Keratinocyte (primary cell): ENCODE measurements around the gene RAD18. TPM values are rescaled to one million over a fixed set of nuclear protein-coding genes. Genes with fewer than 3 reads are reported as not detected.

Experiments used
- DNase-seq: peaks from one replicate; pipeline ENCODE4 v3.0.0-alpha.2; 2011; ENCODE audit warnings: low read depth, missing footprints, low spot score
- FAIRE-seq: peaks from 2 replicates; lab custom pipeline; 2011; peaks lifted over from hg19 to GRCh38; lab: Jason Lieb, UNC
- H2AFZ ChIP-seq: 2 replicates; pipeline ENCODE4 v1.6.0; 2012; ENCODE audit warnings: low read length, control low read depth, inconsistent platforms; ENCODE audit not compliant: control insufficient read depth
- H3K27ac ChIP-seq: 2 replicates; pipeline ENCODE4 v1.5.1; 2011; ENCODE audit warnings: low read length; ENCODE audit not compliant: control insufficient read depth, insufficient read depth
- H3K27me3 ChIP-seq: 3 replicates; pipeline ENCODE4 v1.6.0; 2011; ENCODE audit warnings: low read length; ENCODE audit not compliant: control insufficient read depth, insufficient read depth; ENCODE audit errors: extremely low read depth
- H3K36me3 ChIP-seq, 2 experiments: 2 replicates in 1 of 2; 3 replicates in 1 of 2; pipeline ENCODE4 v1.5.1; 2011; ENCODE audit warnings: low read length in 2 of 2, mild to moderate bottlenecking in 1 of 2; ENCODE audit not compliant: control insufficient read depth in 2 of 2, insufficient read depth in 2 of 2; ENCODE audit errors: extremely low read depth in 1 of 2
- H3K4me1 ChIP-seq: 3 replicates; pipeline ENCODE4 v1.5.1; 2011; ENCODE audit warnings: low read length; ENCODE audit not compliant: control insufficient read depth, insufficient read depth; ENCODE audit errors: extremely low read depth
- H3K4me2 ChIP-seq: 3 replicates; pipeline ENCODE4 v1.6.0; 2011; ENCODE audit warnings: low read depth, low read length; ENCODE audit not compliant: control insufficient read depth, insufficient read depth; ENCODE audit errors: extremely low read depth
- H3K4me3 ChIP-seq, 3 experiments: fragments of 200-600 bp in 1 of 3; sonication (generic) in 1 of 3; 2 replicates in 2 of 3; 3 replicates in 1 of 3; pipeline ENCODE4 v1.5.1; 2011 to 2016; ENCODE audit warnings: low read length in 3 of 3, mild to moderate bottlenecking in 3 of 3, control low read depth in 2 of 3, inconsistent platforms in 1 of 3, low read depth in 1 of 3, mixed read lengths in 1 of 3, mixed run types in 1 of 3, moderate library complexity in 1 of 3; ENCODE audit not compliant: control insufficient read depth in 2 of 3, insufficient read depth in 2 of 3; ENCODE audit errors: extremely low read depth in 1 of 3
- H3K79me2 ChIP-seq: 2 replicates; pipeline ENCODE4 v1.6.0; 2012; ENCODE audit warnings: low read length; ENCODE audit not compliant: control insufficient read depth, insufficient read depth
- H3K9ac ChIP-seq: 3 replicates; pipeline ENCODE4 v1.6.0; 2011; ENCODE audit warnings: low read length; ENCODE audit not compliant: control insufficient read depth, insufficient read depth; ENCODE audit errors: extremely low read depth
- H3K9me1 ChIP-seq: 3 replicates; pipeline ENCODE4 v1.6.0; 2011; ENCODE audit warnings: low read length; ENCODE audit not compliant: control insufficient read depth, insufficient read depth; ENCODE audit errors: extremely low read depth
- H3K9me3 ChIP-seq: 2 replicates; pipeline ENCODE4 v1.5.1; 2012; ENCODE audit warnings: low read depth, low read length; ENCODE audit not compliant: control insufficient read depth
- H4K20me1 ChIP-seq: 3 replicates; pipeline ENCODE4 v1.6.0; 2011; ENCODE audit warnings: low read length; ENCODE audit not compliant: control insufficient read depth, insufficient read depth; ENCODE audit errors: extremely low read depth
- EZH2 ChIP-seq: IDR thresholded peaks from one replicate; pipeline ENCODE4 v1.6.1; 2012; ENCODE audit warnings: inconsistent platforms, mild to moderate bottlenecking, low read length, moderate library complexity
- dilution Hi-C: fragments of 300-500 bp; cut with MboI; formaldehyde crosslinking; loops from one replicate; pipeline ENCODE4 v1.7.0; 2020; ENCODE audit warnings: low sequenced_read_pairs; ENCODE audit not compliant: extremely low pct_ligation_motif_present
- polyA plus RNA-seq, 5 experiments: library from polyadenylated mRNA; depleted of rRNA in 3 of 5; stranded (reverse) in 3 of 5; stranded (forward) in 1 of 5; unstranded in 1 of 5; fragments of >200 nt; gene quantifications; 1 replicate in 1 of 5; 2 replicates in 3 of 5; 3 replicates in 1 of 5; pipeline versions ENCODE4 v1.2.1 to v1.2.3, GENCODE V29; 2011 to 2012; ENCODE audit warnings: missing spikeins in 2 of 5, low read depth in 1 of 5, low replicate concordance in 1 of 5
- TF ChIP-seq, protein P1 (sequence below), 3 experiments: IDR thresholded peaks in 1 of 3; conservative IDR thresholded peaks in 1 of 3; optimal IDR thresholded peaks in 1 of 3; 2 replicates in 2 of 3; 3 replicates in 1 of 3; pipeline versions ENCODE3 to v1.5.1; 2011; ENCODE audit warnings: low read length in 3 of 3, mild to moderate bottlenecking in 3 of 3, moderate library complexity in 2 of 3, control low read depth in 1 of 3, inconsistent platforms in 1 of 3; ENCODE audit not compliant: insufficient read depth in 2 of 3; ENCODE audit errors: extremely low read depth in 1 of 3

The RAD18 gene
- polyA plus RNA-seq, 1 donor (not counting 4 experiments of a cell fraction or from before 2014, with no cell fraction given) = 16.0 TPM

DNA sequence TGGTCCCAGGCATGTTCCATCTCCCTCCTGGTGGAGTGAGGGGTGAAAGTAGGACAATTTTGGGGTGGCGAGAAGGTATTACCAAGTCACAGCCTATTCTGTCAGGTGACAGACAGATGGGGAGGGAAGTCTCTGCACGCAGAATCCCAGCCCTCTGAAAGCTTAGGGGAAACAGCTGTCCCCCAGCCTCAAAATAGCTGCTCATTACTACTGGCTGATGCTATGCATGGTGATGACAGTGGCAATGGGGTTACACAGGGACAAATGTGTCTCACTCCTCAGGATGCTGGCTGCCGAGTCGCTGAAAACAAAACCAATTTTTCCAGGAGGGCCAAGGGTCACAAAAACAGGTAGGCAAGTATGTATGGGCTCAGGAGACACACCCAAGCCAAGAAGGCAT, 125.0 kb downstream of the RAD18 start:
- no peak for FAIRE-seq
- dilution Hi-C loops = no loop called here
- Histone ChIP-seq H3K9me1 (no peaks in the 10 kb centered on the region), H4K20me1 (no peaks in the 10 kb centered on the region), H2AFZ (no peak overlapping the region), H3K9me3 (no peaks in the 10 kb centered on the region), H3K27ac (no peak overlapping the region), H3K9ac (no peak overlapping the region), H3K27me3 (no peaks in the 10 kb centered on the region), H3K79me2 (no peaks in the 10 kb centered on the region), H3K4me2 (no peak overlapping the region), H3K36me3 (no peaks in the 10 kb centered on the region), H3K4me1 (peaks cover 5% of the 10 kb centered on the region), H3K4me3 (no peak overlapping the region)
- no peak for DNase-seq
- TF ChIP-seq, protein P1, sequence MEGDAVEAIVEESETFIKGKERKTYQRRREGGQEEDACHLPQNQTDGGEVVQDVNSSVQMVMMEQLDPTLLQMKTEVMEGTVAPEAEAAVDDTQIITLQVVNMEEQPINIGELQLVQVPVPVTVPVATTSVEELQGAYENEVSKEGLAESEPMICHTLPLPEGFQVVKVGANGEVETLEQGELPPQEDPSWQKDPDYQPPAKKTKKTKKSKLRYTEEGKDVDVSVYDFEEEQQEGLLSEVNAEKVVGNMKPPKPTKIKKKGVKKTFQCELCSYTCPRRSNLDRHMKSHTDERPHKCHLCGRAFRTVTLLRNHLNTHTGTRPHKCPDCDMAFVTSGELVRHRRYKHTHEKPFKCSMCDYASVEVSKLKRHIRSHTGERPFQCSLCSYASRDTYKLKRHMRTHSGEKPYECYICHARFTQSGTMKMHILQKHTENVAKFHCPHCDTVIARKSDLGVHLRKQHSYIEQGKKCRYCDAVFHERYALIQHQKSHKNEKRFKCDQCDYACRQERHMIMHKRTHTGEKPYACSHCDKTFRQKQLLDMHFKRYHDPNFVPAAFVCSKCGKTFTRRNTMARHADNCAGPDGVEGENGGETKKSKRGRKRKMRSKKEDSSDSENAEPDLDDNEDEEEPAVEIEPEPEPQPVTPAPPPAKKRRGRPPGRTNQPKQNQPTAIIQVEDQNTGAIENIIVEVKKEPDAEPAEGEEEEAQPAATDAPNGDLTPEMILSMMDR (optimal IDR thresholded peaks at IDR 0.05 in 1 of 3, IDR thresholded peaks at IDR 0.05 in 1 of 3, conservative IDR thresholded peaks at IDR 0.05 in 1 of 3; ENCODE audit: extremely low read depth in 1 of 3, insufficient read depth in 2 of 3, low read length in 3 of 3) = no peak
- TF ChIP-seq EZH2 = no peak

DNA sequence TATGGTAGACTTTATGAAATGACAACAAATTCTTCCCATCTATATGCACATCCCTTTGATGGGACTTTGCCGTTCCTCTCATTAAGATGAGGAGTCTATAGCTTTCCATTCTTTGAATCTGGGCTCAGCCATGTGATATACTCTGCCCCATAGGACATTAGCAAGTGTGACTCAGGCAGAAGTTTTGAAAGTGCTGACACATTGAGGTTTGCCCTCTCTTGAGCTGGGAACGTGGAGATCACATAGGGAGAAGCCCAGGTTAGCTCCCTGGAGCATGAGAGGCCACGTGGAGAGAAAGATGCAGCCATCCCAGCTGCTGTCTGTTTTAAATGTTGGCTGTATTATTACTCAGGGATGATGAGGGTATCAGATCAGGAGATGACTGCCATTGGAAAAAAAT, 126.1 kb downstream of the RAD18 start:
- Histone ChIP-seq H3K79me2 (no peaks in the 10 kb centered on the region), H3K9ac (no peak overlapping the region), H3K4me2 (no peak overlapping the region), H3K4me1 (peaks cover 5% of the 10 kb centered on the region), H3K9me3 (no peaks in the 10 kb centered on the region), H3K9me1 (no peaks in the 10 kb centered on the region), H2AFZ (no peak overlapping the region), H3K4me3 (no peak overlapping the region), H3K27ac (no peak overlapping the region), H3K36me3 (no peaks in the 10 kb centered on the region), H3K27me3 (no peaks in the 10 kb centered on the region), H4K20me1 (no peaks in the 10 kb centered on the region)
- FAIRE-seq (peak; percentile 67), DNase-seq (no peak)
- dilution Hi-C loops = no loop called here
- TF ChIP-seq EZH2 = no peak
- TF ChIP-seq, protein P1 (optimal IDR thresholded peaks at IDR 0.05 in 1 of 3, IDR thresholded peaks at IDR 0.05 in 1 of 3, conservative IDR thresholded peaks at IDR 0.05 in 1 of 3; ENCODE audit: extremely low read depth in 1 of 3, insufficient read depth in 2 of 3, low read length in 3 of 3) = no peak
